ENCODE data around the gene DNAJC1. TPM values are rescaled to one million over a fixed set of nuclear protein-coding genes. Genes with fewer than 3 reads are reported as not detected.
A peak's percentile ranks its signal among the peaks of the same experiment; 100 is the strongest.

DNAJC1 gene
- total and polyA plus RNA-seq, 10 of the 15 experiments (the other 5 are each of a cell fraction or from before 2014, with no cell fraction given): 2.5 to 39.3 (median 20.4) TPM

DNA sequence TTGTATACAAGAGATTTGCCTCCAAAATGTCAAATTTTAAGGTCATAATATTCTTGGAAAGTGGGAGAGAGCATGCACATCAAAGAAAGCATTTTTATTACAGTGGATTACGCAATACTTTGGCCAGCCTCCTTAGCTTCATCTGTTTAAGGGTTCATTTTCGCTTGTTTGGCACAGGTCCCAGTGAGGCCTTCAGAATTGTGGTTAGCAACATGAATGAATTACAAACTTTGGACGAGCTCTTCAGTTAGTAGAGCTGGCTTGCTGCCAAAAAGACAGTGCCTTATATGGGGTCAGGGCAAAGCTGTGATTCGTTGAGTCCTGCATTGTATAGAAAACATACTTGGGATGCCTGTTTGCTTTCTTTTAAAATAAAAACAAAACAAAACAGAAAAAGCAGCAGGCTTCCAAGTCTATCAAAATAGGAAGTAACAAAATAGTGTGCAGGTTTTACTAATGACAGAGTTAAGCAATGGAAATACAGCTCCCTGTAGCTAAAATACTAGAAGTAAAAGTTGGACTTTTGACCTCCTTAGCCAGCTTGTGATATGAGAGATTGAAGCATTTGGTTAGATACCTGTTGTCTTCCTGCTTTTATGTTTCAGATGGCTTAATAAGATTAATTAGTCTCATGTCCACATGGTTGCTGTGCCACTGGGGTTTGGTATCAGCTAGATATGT is 278.7 kb downstream of the DNAJC1 start:
- intact Hi-C loops (cut with micrococcal nuclease; ENCODE audit: unreplicated experiment): no loop called here
- H3K27me3 ChIP-seq (replicated peaks in 1 of 2; ENCODE audit: control insufficient read depth in 2 of 2, insufficient read depth in 2 of 2, low read length in 1 of 2): no peaks in the 10 kb centered on the region
- ChIA-PET CTCF (interaction anchor here (0.6 to 3.0 kb wide), 17 partner anchors 8 to 449 kb away, joined by 3 to 17 read pairs (median 4); no protein-coding TSS in a partner anchor), RAD21 (ENCODE audit: unreplicated experiment) (interaction anchor here (0.8 to 2.2 kb wide), 8 partner anchors 9 to 446 kb away, joined by 3 to 16 read pairs (median 5); no protein-coding TSS in a partner anchor), POLR2A (interaction anchor here (0.7 to 3.6 kb wide), 4 partner anchors 12 to 945 kb away, joined by 4 to 16 read pairs (median 6); no protein-coding TSS in a partner anchor), SMC1A (ENCODE audit: uncharacterized antibody, unreplicated experiment) (interaction anchor here (0.6 to 2.9 kb wide), 23 partner anchors 9 to 281 kb away, joined by 3 to 32 read pairs (median 4); no protein-coding TSS in a partner anchor)
- no peaks in the 10 kb centered on the region for H3K79me2 ChIP-seq (ENCODE audit: control insufficient read depth, insufficient read depth, low read length)
- H3K4me1 ChIP-seq (ENCODE audit: control insufficient read depth, insufficient read depth, low read length): peaks cover 11% of the 10 kb centered on the region
- H3K4me3 ChIP-seq: no peak overlapping the region
- H3K27ac ChIP-seq (ENCODE audit: control insufficient read depth, insufficient read depth): 0 out of 2 replicates have a peak overlapping the region, but pooled peaks have one; percentile 22
- no peak overlapping the region for H3K9ac ChIP-seq (ENCODE audit: control insufficient read depth, insufficient read depth, low read length)
- DNase-seq (ENCODE audit: low read depth, low spot score) (peak; percentile 59), FAIRE-seq (no peak), ATAC-seq (peak; percentile 93)
- no peaks in the 10 kb centered on the region for H4K20me1 ChIP-seq (ENCODE audit: control insufficient read depth, insufficient read depth)
- BruUV-seq (replicated peaks): no TSS peak
- no peaks in the 10 kb centered on the region for H3K9me3 ChIP-seq (replicated peaks; ENCODE audit: control insufficient read depth, insufficient read depth, low read length)
- H3K36me3 ChIP-seq (ENCODE audit: control insufficient read depth in 2 of 2, insufficient read depth in 2 of 2, low read length in 1 of 2): peaks cover 1 to 11% of the 10 kb centered on the region in 2 experiments; a peak in 3 of 4 replicates
- in situ Hi-C loops (cut with MboI): loop anchor here (5.0 to 25.0 kb wide), 3 partner anchors 228 to 863 kb away; no protein-coding TSS in a partner anchor
- 50% methylated on average over 4 of the region's 4 CpGs for WGBS (ENCODE audit: insufficient coverage, insufficient replicate concordance, low lambda C conversion rate, missing lambda C conversion rate)
- no peak overlapping the region for H3K4me2 ChIP-seq (ENCODE audit: control insufficient read depth, insufficient read depth)
- H2AFZ ChIP-seq (ENCODE audit: control insufficient read depth, low read depth, low read length): no peak overlapping the region
- TF ChIP-seq EED (IDR thresholded peaks at IDR 0.05; ENCODE audit: low read depth) (no peak), CHD2 (IDR thresholded peaks at IDR 0.05; ENCODE audit: borderline replicate concordance, low read depth, low read length) (no peak), RELB (IDR thresholded peaks at IDR 0.05; ENCODE audit: low read depth) (0 out of 2 replicates have a peak, but pooled peaks have one; percentile 26), SRF (IDR thresholded peaks at IDR 0.05; ENCODE audit: low read depth in 2 of 2, low read length in 2 of 2) (peak; percentile 76 to 95), SMAD1 (IDR thresholded peaks at IDR 0.05; ENCODE audit: low read depth, partially characterized antibody) (peak; percentile 99), HCFC1 (IDR thresholded peaks at IDR 0.05; ENCODE audit: low read length) (no peak), TCF7 (IDR thresholded peaks at IDR 0.05; ENCODE audit: borderline replicate concordance) (0 out of 2 replicates have a peak, but pooled peaks have one; percentile 17), SREBF2 (IDR thresholded peaks at IDR 0.05; ENCODE audit: low read length) (no peak), SP1 (IDR thresholded peaks at IDR 0.05; ENCODE audit: low read depth, low read length) (no peak), MAX (IDR thresholded peaks at IDR 0.05; ENCODE audit: low read depth, low read length) (no peak), ATF3 (IDR thresholded peaks at IDR 0.05; ENCODE audit: borderline replicate concordance, extremely low read depth, low read depth, low read length) (no peak), CBFB (IDR thresholded peaks at IDR 0.05; ENCODE audit: low read depth) (0 out of 2 replicates have a peak, but pooled peaks have one; percentile 34), RUNX3 (IDR thresholded peaks at IDR 0.05; ENCODE audit: low read length) (peak; percentile 87), YBX1 (IDR thresholded peaks at IDR 0.05) (no peak)
- TF ChIP-seq, protein P1, sequence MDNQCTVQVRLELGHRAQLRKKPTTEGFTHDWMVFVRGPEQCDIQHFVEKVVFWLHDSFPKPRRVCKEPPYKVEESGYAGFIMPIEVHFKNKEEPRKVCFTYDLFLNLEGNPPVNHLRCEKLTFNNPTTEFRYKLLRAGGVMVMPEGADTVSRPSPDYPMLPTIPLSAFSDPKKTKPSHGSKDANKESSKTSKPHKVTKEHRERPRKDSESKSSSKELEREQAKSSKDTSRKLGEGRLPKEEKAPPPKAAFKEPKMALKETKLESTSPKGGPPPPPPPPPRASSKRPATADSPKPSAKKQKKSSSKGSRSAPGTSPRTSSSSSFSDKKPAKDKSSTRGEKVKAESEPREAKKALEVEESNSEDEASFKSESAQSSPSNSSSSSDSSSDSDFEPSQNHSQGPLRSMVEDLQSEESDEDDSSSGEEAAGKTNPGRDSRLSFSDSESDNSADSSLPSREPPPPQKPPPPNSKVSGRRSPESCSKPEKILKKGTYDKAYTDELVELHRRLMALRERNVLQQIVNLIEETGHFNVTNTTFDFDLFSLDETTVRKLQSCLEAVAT (IDR thresholded peaks at IDR 0.05): no peak
- TF ChIP-seq, protein P2, sequence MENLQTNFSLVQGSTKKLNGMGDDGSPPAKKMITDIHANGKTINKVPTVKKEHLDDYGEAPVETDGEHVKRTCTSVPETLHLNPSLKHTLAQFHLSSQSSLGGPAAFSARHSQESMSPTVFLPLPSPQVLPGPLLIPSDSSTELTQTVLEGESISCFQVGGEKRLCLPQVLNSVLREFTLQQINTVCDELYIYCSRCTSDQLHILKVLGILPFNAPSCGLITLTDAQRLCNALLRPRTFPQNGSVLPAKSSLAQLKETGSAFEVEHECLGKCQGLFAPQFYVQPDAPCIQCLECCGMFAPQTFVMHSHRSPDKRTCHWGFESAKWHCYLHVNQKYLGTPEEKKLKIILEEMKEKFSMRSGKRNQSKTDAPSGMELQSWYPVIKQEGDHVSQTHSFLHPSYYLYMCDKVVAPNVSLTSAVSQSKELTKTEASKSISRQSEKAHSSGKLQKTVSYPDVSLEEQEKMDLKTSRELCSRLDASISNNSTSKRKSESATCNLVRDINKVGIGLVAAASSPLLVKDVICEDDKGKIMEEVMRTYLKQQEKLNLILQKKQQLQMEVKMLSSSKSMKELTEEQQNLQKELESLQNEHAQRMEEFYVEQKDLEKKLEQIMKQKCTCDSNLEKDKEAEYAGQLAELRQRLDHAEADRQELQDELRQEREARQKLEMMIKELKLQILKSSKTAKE (IDR thresholded peaks at IDR 0.05; ENCODE audit: low read depth, poor library complexity, severe bottlenecking): peak; percentile 85

Data from GM12878 (cell line).